GM06990 (cell line): ENCODE data around the gene HIGD2A.

Experiments
- DNase-seq: peaks from one replicate; pipeline ENCODE4 v3.0.0-alpha.2; 2011; ENCODE audit not compliant: insufficient read length; ENCODE audit errors: extremely low read depth
- H3K27me3 ChIP-seq: replicated peaks from 2 replicates; pipeline ENCODE4 v1.6.0; 2011; ENCODE audit warnings: low read length; ENCODE audit not compliant: control insufficient read depth, insufficient read depth
- H3K36me3 ChIP-seq: 2 replicates; pipeline ENCODE4 v1.5.1; 2011; ENCODE audit warnings: low read length; ENCODE audit not compliant: control insufficient read depth, insufficient read depth
- H3K4me3 ChIP-seq: replicated peaks from 2 replicates; pipeline ENCODE4 v1.5.1; 2011; ENCODE audit warnings: low read depth, mild to moderate bottlenecking, control low read depth, low read length
- TF ChIP-seq, protein P1 (sequence below): IDR thresholded peaks from 2 replicates; pipeline ENCODE4 v1.5.1; 2011; ENCODE audit warnings: low read length, control low read depth, mild to moderate bottlenecking, inconsistent platforms; ENCODE audit not compliant: insufficient read depth, poor library complexity, severe bottlenecking

HIGD2A gene

GRCh38 chr5:176389135-176390123 is 878 bp downstream of the HIGD2A start:
- peak overlapping the region; percentile 100 for H3K4me3 ChIP-seq

DNA sequence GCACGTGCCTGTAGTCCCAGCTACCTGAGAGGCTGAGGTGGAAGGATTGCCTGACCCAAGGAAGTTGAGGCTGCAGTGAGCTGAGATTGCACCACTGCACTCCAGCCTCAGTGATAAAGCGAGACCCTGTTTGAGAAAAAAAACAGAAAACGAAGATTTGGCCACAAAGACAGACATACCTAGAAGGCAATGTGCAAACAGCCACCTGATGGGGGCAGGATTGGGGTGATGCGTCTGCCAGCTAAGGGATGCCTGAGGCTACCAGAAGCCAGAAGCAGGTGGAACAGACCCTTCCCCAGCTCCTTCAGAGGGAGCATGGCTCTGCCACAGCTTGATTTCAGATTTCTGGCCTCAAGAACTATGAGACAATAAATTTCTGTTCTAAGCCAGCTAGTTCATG is 2.9 kb downstream of the HIGD2A start:
- Histone ChIP-seq H3K27me3 (no peaks in the 10 kb centered on the region), H3K4me3 (no peak overlapping the region), H3K36me3 (peaks cover 8% of the 10 kb centered on the region)
- no peak for DNase-seq
- TF ChIP-seq, protein P1, sequence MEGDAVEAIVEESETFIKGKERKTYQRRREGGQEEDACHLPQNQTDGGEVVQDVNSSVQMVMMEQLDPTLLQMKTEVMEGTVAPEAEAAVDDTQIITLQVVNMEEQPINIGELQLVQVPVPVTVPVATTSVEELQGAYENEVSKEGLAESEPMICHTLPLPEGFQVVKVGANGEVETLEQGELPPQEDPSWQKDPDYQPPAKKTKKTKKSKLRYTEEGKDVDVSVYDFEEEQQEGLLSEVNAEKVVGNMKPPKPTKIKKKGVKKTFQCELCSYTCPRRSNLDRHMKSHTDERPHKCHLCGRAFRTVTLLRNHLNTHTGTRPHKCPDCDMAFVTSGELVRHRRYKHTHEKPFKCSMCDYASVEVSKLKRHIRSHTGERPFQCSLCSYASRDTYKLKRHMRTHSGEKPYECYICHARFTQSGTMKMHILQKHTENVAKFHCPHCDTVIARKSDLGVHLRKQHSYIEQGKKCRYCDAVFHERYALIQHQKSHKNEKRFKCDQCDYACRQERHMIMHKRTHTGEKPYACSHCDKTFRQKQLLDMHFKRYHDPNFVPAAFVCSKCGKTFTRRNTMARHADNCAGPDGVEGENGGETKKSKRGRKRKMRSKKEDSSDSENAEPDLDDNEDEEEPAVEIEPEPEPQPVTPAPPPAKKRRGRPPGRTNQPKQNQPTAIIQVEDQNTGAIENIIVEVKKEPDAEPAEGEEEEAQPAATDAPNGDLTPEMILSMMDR, result no peak

More at GRCh38 chr5:176389135-176390123, 878 bp downstream of the HIGD2A start:
- TF ChIP-seq, protein P1, result no peak
- DNase-seq, result no peak
- Histone ChIP-seq H3K36me3 (peaks cover 16% of the 10 kb centered on the region), H3K27me3 (no peaks in the 10 kb centered on the region)

- DNase-seq, result no peak
- no peak overlapping the region for H3K4me3 ChIP-seq
- peaks cover 8% of the 10 kb centered on the region for H3K36me3 ChIP-seq
- TF ChIP-seq, protein P1, result no peak
- H3K27me3 ChIP-seq, result no peaks in the 10 kb centered on the region
These were observed 3.4 kb downstream of the HIGD2A start for GRCh38 chr5:176391999-176392398.

DNA sequence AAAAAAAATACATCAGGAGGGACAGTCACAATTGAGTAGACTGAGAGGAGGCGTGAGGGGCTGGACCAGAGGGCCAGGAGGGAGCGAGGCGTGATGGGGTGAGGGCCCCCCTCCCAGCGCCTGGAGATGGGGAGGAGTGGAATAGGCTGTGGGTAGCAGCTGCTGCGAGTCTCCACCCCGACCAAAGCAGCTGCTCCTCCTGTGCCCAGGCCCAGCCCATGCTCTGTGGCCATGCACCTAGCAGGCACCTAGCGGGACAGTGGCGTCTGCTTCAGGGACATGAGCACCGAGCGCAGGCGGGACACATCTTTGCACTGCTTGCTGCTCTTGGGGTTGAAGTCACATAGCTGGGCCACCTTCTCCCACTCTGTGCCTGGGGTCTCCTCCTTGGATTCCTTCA is 4.0 kb downstream of the HIGD2A start:
- DNase-seq, result no peak
- Histone ChIP-seq H3K36me3 (peaks cover 8% of the 10 kb centered on the region), H3K27me3 (no peaks in the 10 kb centered on the region), H3K4me3 (no peak overlapping the region)
- TF ChIP-seq, protein P1, result no peak

- H3K36me3 ChIP-seq, result peaks cover 8% of the 10 kb centered on the region
- no peak for DNase-seq
These were observed 5.5 kb downstream of the HIGD2A start for GRCh38 chr5:176394096-176394495.

More at GRCh38 chr5:176394096-176394495, 5.5 kb downstream of the HIGD2A start:
- TF ChIP-seq, protein P1, result no peak
- Histone ChIP-seq H3K4me3 (no peak overlapping the region), H3K27me3 (no peaks in the 10 kb centered on the region)
